ENCODE measurements around the gene ROBO3.

ROBO3 gene

DNA sequence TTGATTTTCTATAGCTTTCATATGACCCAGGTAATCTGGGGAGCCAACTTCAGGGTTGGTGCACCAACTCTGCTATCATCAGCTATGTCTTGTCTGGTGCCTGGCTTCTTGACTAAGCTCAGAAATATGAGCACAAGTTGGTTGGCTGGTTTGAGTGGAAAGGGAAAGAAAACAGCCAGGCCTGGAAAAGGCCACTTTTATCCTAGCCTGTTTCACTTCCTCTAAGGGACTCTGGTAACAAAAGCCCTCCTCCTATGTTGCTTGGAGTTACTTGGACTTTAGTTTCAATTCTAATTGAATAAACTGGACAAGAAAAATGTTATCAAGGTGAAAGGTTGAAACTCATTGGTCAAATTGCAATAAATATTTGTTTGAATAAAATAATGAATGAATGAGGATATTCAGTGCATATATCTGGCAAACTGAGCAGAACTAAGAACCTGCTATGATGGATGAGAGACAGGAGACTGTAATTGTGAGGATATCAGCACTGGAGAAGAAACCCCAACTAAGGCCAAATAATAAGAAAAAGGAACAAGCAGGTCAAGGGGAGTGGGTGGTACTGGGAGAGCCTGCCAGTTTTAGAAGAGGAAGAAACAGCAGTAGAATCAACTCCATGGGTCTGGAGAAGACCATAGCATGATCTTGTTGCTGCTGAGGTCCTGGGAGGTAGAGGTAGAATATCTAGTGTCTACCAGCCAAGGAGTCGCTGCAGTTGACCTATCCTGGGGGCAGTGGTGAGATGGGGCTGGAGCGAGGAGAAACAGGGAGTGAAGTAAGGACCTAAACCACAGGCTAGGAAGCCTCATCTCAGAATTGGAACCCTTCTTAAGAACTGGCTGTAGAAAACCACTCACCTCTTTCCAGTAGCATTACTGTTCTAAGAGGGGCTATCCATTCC lies 24.2 kb downstream of the ROBO3 start:
- no peak for FAIRE-seq
- DNase-seq (ENCODE audit: insufficient read length, low spot score): peak; percentile 10
- TF ChIP-seq CTCF (IDR thresholded peaks at IDR 0.05; ENCODE audit: insufficient read depth, missing control alignments): no peak

- FAIRE-seq (no peak), DNase-seq (ENCODE audit: insufficient read length, low spot score) (no peak)
- no peak for TF ChIP-seq CTCF (IDR thresholded peaks at IDR 0.05; ENCODE audit: insufficient read depth, missing control alignments)
Observed at GRCh38 chr11:124890151-124890550, 24.9 kb downstream of the ROBO3 start.

GRCh38 chr11:124890683-124891372 lies 25.6 kb downstream of the ROBO3 start:
- FAIRE-seq: no peak
- DNase-seq (ENCODE audit: insufficient read length, low spot score): peak; percentile 3
- TF ChIP-seq CTCF (IDR thresholded peaks at IDR 0.05; ENCODE audit: insufficient read depth, missing control alignments): no peak

- no peak for TF ChIP-seq CTCF (IDR thresholded peaks at IDR 0.05; ENCODE audit: insufficient read depth, missing control alignments)
- no peak for FAIRE-seq
- DNase-seq (ENCODE audit: insufficient read length, low spot score): peak; percentile 8
Observed at GRCh38 chr11:124891373-124891861, 26.2 kb downstream of the ROBO3 start.

DNA sequence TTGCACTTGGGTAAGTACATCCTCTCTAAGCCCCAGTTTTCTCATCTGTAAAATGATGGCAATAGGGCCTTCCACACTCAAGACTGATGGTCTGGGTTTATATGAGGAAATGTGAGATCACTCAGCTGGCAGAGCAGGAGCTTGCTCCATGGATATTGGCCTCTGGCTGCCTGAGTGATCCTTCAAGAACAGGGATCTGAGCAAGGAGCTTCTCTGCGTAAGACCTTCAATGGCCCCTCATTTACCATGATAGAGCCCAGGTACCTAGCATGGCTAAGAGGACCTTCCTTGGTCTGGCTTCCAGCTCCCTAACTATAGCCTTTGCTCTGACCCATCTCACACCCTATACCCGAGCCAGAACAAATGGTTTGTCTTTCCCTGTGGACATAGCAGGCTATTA lies 26.9 kb downstream of the ROBO3 start:
- no peak for FAIRE-seq
- TF ChIP-seq CTCF (IDR thresholded peaks at IDR 0.05; ENCODE audit: insufficient read depth, missing control alignments): no peak
- DNase-seq (ENCODE audit: insufficient read length, low spot score): peak; percentile 7

GRCh38 chr11:124892750-124893454 lies 27.7 kb downstream of the ROBO3 start:
- FAIRE-seq (no peak), DNase-seq (ENCODE audit: insufficient read length, low spot score) (peak; percentile 8)
- TF ChIP-seq CTCF (IDR thresholded peaks at IDR 0.05; ENCODE audit: insufficient read depth, missing control alignments): no peak

Data from D721Med (cell line).